ENCODE measurements around the gene KSR1.

KSR1 gene

DNA sequence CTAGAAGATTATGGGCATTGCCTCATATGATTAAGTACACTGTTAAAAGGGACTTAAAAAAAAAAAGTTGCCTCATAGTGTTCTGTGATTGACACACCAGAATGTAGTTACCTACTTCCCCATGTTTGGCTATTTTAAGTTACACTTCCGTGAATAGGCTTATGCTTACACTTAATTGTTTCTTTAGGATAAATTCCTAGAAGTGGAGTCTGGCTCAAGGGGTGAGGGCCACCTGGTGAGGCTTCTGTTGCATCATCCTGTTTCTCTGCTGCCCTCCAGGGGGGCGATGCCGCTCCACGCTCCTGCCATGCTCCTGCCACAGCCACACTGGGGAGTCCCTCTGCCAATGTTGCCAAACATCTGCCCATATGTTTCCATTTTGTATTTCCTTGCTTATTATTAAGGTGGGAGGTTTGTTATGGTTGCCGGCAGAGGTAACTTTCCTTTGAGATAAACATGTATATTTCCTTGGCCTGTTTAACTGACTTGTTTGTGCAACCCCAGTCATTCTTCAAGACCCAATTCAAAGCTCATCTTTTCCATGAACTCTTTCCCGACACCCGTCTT is 73.1 kb downstream of the KSR1 start:
- TF ChIP-seq POLR2A (IDR thresholded peaks at IDR 0.05; ENCODE audit: low read depth, low read length), result no peak
- TF ChIP-seq POLR2AphosphoS5 (IDR thresholded peaks at IDR 0.05; ENCODE audit: low read depth, low read length), result no peak
- no peak for TF ChIP-seq TAF1 (IDR thresholded peaks at IDR 0.05; ENCODE audit: borderline replicate concordance, low read depth, low read length)
- DNase-seq (ENCODE audit: insufficient read length) (no peak), FAIRE-seq (no peak)

DNA sequence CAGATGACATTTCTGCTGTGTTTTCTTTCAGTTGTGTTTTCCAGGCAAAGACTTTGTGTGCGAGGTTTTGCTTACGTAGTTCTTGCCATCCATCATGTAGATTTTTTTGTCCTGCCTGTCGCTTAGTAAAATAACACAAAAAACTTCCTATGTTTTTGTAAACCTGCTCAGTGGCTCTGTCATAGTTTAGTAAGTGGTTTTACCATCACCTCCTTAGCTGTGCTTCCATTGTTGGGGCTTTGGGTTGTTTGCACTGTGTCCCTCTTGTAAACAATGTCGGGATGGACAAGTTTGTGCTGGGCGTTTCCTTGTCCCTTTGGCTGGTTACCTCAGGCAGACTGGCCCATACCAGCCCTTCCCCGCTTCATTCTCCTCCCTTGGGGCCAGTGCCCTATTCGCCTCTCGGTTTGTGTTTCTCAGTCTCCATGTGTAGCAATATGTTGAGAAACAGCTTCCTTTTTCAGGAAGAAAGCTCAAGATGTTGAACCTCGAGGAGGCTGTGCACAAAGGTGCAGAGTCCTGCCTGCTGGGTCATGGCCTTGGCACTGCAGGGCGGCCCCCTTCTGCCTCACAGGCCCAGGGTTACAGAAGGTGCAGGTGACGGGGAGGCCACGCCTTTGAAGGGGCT is 74.6 kb downstream of the KSR1 start:
- DNase-seq (ENCODE audit: insufficient read length), result no peak
- TF ChIP-seq TAF1 (IDR thresholded peaks at IDR 0.05; ENCODE audit: borderline replicate concordance, low read depth, low read length), result no peak
- TF ChIP-seq POLR2A (IDR thresholded peaks at IDR 0.05; ENCODE audit: low read depth, low read length), result no peak
- no peak for TF ChIP-seq POLR2AphosphoS5 (IDR thresholded peaks at IDR 0.05; ENCODE audit: low read depth, low read length)
- peak; percentile 21 for FAIRE-seq

DNA sequence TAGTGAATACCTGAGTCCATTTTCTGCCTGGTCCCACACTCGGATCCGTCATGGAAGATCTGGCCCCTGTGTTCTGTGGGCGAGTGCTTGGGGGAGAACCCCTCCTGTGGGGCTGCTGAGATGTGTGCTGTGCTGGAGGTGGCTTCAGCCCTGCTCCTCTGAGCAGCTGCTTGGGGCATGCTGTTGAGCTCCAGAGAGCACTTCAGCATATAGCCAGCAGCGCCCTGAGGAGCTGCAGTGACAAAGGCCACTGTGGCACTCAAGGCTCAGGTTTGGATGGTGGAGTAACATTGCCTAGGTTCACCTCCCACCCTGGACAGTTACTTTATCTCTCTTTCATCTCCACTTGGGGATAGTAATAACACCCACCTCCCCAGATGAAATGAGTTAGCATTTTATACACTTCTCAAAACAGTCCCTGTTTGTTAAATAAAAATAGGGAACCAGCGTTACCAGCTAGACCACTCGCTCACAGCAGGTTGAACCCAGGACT is 75.3 kb downstream of the KSR1 start:
- DNase-seq (ENCODE audit: insufficient read length) (no peak), FAIRE-seq (peak; percentile 51)
- TF ChIP-seq POLR2A (IDR thresholded peaks at IDR 0.05; ENCODE audit: low read depth, low read length) (no peak), POLR2AphosphoS5 (IDR thresholded peaks at IDR 0.05; ENCODE audit: low read depth, low read length) (no peak), TAF1 (IDR thresholded peaks at IDR 0.05; ENCODE audit: borderline replicate concordance, low read depth, low read length) (no peak)

DNA sequence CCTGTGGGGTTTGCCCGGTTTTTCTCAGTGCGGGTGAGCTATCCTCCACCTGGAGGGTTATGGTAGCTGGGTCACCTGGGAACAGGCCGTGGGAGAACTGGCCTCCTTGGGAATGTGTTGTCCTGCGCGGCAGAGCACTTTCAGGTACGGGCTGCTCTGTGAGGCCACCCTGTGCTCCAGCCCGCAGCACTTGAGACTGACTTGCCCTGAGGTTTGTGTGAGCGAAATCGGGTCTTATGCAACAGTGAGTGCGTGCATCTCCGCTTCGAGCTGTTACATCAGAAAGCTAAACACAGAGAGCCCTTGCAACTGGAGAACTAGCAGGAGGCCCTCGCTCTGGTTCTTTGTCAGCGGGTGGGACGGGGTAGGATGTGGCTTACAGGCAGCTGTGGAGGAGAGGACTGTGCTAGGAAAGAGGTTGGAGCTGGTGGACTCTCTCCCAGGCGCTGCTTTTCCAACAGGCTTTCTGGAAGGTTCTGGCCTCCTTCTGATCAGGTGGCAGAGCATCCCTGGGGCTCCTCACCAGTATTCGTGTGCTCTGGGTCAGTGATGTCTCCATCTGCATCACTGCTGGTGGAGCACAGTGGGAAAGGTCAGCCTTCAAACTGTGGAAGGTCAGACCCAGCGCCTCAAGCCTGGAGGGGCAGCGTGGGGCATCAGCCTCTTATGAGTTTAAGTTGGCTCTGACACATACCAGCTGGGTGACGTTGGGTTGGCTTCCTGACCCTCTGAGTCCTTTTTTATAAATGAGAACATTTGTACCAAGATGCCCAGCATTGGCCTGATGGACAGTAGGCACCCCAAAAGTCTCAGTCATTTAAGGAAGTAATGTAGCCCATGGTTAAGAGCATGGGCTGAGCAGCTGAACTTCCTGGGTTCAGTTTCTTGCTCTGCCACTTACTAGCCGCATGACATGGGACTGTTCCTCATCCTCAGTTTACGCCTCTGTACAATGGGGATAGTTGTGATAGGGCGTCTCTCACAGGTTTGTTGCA is 76.3 kb downstream of the KSR1 start:
- no peak for FAIRE-seq
- no peak for DNase-seq (ENCODE audit: insufficient read length)
- TF ChIP-seq POLR2AphosphoS5 (IDR thresholded peaks at IDR 0.05; ENCODE audit: low read depth, low read length) (no peak), TAF1 (IDR thresholded peaks at IDR 0.05; ENCODE audit: borderline replicate concordance, low read depth, low read length) (no peak), POLR2A (IDR thresholded peaks at IDR 0.05; ENCODE audit: low read depth, low read length) (no peak)

DNA sequence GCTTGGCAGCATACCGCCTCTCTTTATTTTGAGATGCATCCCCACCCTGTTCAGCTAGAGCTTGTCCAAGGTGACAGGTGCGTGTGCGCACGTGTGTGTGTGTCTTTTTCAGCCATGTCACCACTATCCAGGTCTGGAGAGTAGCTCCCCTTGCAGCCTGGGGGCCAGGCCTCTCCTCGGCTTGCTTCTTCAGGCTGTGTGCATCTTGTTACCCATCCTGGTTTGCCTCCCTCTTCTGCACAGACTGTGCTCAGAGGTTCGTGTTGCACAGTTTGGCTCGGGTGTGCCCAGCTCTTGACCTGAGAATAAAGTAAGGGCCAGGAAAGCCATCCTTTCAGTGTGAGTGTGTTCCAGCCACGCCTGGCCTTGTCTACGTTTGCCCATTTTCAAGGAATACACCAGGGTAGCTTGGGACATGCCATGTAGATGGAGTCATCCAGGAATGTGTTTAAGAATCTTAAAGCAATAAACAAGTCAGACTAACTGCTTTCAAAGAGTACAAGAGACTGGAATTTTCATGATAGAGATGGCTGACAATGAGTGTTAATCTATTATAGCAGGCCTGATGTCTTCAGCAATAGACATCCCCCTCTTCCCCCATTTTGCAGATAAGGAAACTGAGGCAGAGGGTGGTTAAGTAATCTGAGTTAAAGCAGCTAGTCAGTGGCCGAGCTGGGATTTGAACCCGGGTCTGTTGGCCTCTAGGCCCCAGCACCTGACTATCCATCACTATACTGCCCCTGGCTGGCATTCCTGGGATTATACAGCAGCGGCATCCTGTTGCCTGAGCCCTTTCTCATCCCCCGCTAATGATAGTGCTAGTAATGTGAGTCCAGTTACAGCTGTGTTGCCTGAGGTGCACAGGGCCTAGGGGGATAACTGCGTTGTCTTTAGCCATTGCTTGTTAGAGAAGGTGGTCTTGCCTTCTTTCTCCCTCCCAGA is 77.9 kb downstream of the KSR1 start:
- no peak for TF ChIP-seq TAF1 (IDR thresholded peaks at IDR 0.05; ENCODE audit: borderline replicate concordance, low read depth, low read length)
- TF ChIP-seq POLR2AphosphoS5 (IDR thresholded peaks at IDR 0.05; ENCODE audit: low read depth, low read length), result no peak
- no peak for TF ChIP-seq POLR2A (IDR thresholded peaks at IDR 0.05; ENCODE audit: low read depth, low read length)
- FAIRE-seq (no peak), DNase-seq (ENCODE audit: insufficient read length) (no peak)

DNA sequence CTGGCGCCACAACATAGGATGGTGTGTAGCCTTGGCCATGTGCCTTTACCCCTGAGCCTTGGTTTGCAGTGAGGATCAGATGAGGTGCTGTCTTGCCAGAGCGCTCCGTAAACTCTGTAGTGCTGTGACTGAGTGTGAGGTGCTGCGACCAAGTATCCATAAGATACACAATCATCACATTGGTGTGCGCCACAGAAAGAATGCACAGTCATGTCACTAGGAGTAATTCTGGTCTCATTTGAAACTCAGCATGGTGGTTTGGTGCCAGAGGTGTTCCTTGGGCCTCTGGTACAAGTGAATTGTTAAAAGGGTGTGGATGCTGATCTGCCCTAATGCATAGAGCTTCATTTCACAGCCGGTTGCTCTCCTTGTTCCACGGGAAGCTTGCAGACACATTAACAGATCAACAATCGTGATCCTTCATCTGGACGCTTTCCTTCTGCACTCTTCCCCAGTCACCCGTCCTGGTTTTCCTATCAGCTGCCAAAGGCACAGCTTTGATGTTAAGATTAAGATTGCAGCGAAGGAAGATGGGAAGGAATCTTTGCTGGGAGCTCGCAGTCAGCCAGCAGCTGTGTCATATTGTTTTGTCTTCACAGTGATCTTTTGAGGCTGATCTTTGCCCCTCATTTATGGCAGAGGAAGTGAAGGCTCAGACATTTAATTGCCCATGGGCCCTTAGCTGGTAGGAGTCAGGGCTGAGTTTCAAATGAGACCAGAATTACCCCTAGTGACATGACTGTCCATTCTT is 79.1 kb downstream of the KSR1 start:
- FAIRE-seq, result no peak
- no peak for DNase-seq (ENCODE audit: insufficient read length)

DNA sequence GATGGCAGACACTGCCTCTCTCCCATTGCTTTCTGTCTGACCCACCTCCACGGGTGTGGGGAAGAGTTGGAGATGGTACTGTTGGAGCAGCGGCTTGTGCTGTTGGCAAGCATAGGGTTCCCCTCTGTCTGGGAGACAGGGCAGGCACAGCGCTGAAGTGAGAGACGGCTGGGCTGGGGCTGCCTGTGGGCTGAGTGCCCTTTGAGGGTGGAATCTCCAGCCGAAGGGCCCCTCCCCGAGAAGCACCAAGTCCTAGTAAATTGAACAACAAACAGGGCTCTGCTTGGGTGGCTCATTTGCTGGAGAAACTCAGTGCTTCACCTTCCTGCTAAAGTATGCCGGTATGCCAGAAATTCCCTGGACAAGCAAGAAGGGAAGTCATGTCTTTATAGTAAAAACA is 79.7 kb downstream of the KSR1 start:
- DNase-seq (ENCODE audit: insufficient read length) (no peak), FAIRE-seq (no peak)
- TF ChIP-seq POLR2A (IDR thresholded peaks at IDR 0.05; ENCODE audit: low read depth, low read length) (no peak), TAF1 (IDR thresholded peaks at IDR 0.05; ENCODE audit: borderline replicate concordance, low read depth, low read length) (no peak)

More for the DNA sequence above, 79.1 kb downstream of the KSR1 start:
- TF ChIP-seq POLR2AphosphoS5 (IDR thresholded peaks at IDR 0.05; ENCODE audit: low read depth, low read length) (no peak), TAF1 (IDR thresholded peaks at IDR 0.05; ENCODE audit: borderline replicate concordance, low read depth, low read length) (no peak), POLR2A (IDR thresholded peaks at IDR 0.05; ENCODE audit: low read depth, low read length) (no peak)

DNA sequence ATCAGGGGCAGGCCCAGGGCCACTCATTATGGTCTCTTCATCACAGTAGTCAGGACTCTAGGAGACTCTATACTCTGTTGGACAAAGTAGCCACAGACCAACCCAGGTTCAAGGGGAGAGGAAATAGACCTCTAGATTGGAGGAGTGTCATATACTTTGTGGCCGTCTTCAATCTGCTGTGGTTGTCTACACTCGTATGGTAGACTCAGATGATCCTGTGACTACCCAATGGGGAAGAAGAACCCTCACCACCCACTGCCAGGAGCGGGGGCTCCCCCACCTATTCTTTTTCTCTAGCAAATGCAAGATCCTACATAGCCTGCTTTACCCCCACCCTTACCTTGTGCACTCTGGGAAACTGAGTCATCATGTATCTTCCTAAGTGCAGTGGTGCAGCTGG is 80.5 kb downstream of the KSR1 start:
- TF ChIP-seq TAF1 (IDR thresholded peaks at IDR 0.05; ENCODE audit: borderline replicate concordance, low read depth, low read length), result no peak
- no peak for TF ChIP-seq POLR2A (IDR thresholded peaks at IDR 0.05; ENCODE audit: low read depth, low read length)
- no peak for TF ChIP-seq POLR2AphosphoS5 (IDR thresholded peaks at IDR 0.05; ENCODE audit: low read depth, low read length)
- FAIRE-seq (no peak), DNase-seq (ENCODE audit: insufficient read length) (no peak)

DNA sequence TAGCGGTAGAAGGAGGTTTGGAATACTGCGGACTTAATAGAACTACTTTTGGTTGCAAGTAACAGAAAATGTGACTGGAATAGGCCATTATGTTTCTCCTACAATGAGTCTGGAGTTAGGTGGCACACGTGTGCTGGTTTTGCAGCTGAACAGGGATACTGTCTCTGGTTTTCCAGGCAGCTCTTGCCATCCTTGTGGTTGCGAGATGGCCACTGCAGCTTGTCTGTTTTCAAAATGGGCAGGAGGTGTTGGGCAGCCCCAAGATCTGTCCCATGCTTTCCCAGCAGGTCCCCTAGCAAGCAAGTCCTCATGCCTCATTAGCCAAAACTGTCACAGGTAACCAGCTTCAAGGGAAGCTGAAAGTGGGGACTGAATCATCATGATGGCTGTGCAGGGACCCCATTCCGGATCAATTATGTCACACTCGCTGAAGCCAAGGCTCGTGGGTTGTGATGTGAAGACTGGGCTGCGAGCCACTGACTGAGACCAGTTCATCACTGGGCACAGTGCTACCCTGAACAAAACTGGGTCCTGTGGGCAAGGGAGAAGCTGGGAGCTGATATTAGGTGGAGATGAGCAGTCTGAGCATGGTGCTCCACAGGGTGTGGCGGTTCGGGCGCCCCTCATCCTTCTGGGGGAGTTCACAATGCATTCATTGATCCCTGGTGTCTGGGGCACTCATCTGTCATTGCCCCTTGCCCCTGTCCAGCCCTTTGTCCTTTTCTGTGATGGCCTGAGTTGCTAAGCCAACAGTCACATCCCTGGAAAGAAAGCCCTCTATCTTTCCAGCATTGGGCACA is 82.1 kb downstream of the KSR1 start:
- DNase-seq (ENCODE audit: insufficient read length), result no peak
- no peak for TF ChIP-seq POLR2A (IDR thresholded peaks at IDR 0.05; ENCODE audit: low read depth, low read length)
- no peak for TF ChIP-seq TAF1 (IDR thresholded peaks at IDR 0.05; ENCODE audit: borderline replicate concordance, low read depth, low read length)
- no peak for TF ChIP-seq POLR2AphosphoS5 (IDR thresholded peaks at IDR 0.05; ENCODE audit: low read depth, low read length)
- FAIRE-seq, result no peak
